ENCODE data around the gene ERC2.

The ERC2 gene

GRCh38 chr3:56365905-56366640, 102.2 kb downstream of the ERC2 start:
- no peak for FAIRE-seq

- FAIRE-seq: no peak
Observed at GRCh38 chr3:56364665-56365064, 103.6 kb downstream of the ERC2 start.

- FAIRE-seq: no peak
Observed at GRCh38 chr3:56363720-56364119, 104.5 kb downstream of the ERC2 start.

- no peak for FAIRE-seq
Observed at GRCh38 chr3:56361731-56362130, 106.5 kb downstream of the ERC2 start.

- FAIRE-seq: no peak
Observed at GRCh38 chr3:56357266-56357665, 111.0 kb downstream of the ERC2 start.

GRCh38 chr3:56356808-56357207, 111.5 kb downstream of the ERC2 start:
- no peak for FAIRE-seq

GRCh38 chr3:56355570-56356185, 112.6 kb downstream of the ERC2 start:
- no peak for FAIRE-seq

- FAIRE-seq: no peak
Observed at GRCh38 chr3:56351537-56351936, 116.7 kb downstream of the ERC2 start.

GRCh38 chr3:56347219-56347871, 120.9 kb downstream of the ERC2 start:
- FAIRE-seq: no peak

- no peak for FAIRE-seq
Observed at GRCh38 chr3:56342475-56342874, 125.8 kb downstream of the ERC2 start.

GRCh38 chr3:56339671-56340070, 128.6 kb downstream of the ERC2 start:
- FAIRE-seq: no peak

- FAIRE-seq: no peak
Observed at GRCh38 chr3:56339244-56339643, 129.0 kb downstream of the ERC2 start.

GRCh38 chr3:56336023-56336422, 132.2 kb downstream of the ERC2 start:
- FAIRE-seq: no peak

- no peak for FAIRE-seq
Observed at GRCh38 chr3:56324473-56324872, 143.8 kb downstream of the ERC2 start.

GRCh38 chr3:56323986-56324420, 144.3 kb downstream of the ERC2 start:
- no peak for FAIRE-seq

- FAIRE-seq: no peak
Observed at GRCh38 chr3:56322862-56323261, 145.4 kb downstream of the ERC2 start.

- no peak for FAIRE-seq
Observed at GRCh38 chr3:56321892-56322291, 146.4 kb downstream of the ERC2 start.

GRCh38 chr3:56321383-56321782, 146.9 kb downstream of the ERC2 start:
- FAIRE-seq: no peak

GRCh38 chr3:56320883-56321282, 147.4 kb downstream of the ERC2 start:
- no peak for FAIRE-seq

GRCh38 chr3:56318891-56319290, 149.4 kb downstream of the ERC2 start:
- FAIRE-seq: no peak

GRCh38 chr3:56316944-56317343, 151.3 kb downstream of the ERC2 start:
- no peak for FAIRE-seq

- no peak for FAIRE-seq
Observed at GRCh38 chr3:56314842-56315241, 153.4 kb downstream of the ERC2 start.

- FAIRE-seq: no peak
Observed at GRCh38 chr3:56309465-56309864, 158.8 kb downstream of the ERC2 start.

GRCh38 chr3:56308471-56308870, 159.8 kb downstream of the ERC2 start:
- FAIRE-seq: no peak
